ENCODE measurements around the gene PARD3.

The PARD3 gene

GRCh38 chr10:34081948-34082347 is 733.1 kb downstream of the PARD3 start:
- Histone ChIP-seq H3K27me3 (ENCODE audit: insufficient read depth, poor library complexity, severe bottlenecking) (no peaks in the 10 kb centered on the region), H3K4me1 (ENCODE audit: insufficient read depth, poor library complexity, severe bottlenecking) (no peaks in the 10 kb centered on the region), H3K27ac (ENCODE audit: poor library complexity, severe bottlenecking) (no peak overlapping the region), H3K36me3 (ENCODE audit: low read depth) (no peaks in the 10 kb centered on the region), H3K4me3 (ENCODE audit: severe bottlenecking) (no peak overlapping the region), H3K9me3 (ENCODE audit: severe bottlenecking) (no peaks in the 10 kb centered on the region)
- ATAC-seq (ENCODE audit: low read depth) = no peak
- TF ChIP-seq CTCF (IDR thresholded peaks at IDR 0.05; ENCODE audit: poor library complexity, severe bottlenecking) = no peak
- no peak for DNase-seq (ENCODE audit: low spot score)

DNA sequence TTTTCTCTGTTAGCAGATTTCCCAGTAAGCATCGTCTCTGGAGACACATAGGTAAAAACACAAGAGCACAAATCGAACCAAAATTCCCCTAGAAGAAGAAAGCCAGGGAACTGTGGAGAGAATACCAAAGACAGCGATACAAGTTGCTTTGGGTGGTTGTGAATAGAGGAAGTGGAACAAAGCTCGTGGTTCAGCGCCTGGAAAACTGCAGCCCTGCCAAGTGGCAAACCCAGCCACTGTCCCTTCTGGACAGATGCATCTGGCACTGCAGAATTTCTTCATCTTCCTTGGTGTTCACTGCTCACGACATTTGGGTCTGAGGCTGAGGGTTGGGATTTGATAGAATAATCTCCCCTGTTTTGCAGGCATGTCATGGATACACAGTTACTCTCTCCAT is 733.8 kb downstream of the PARD3 start:
- Histone ChIP-seq H3K36me3 (ENCODE audit: low read depth) (no peaks in the 10 kb centered on the region), H3K4me3 (ENCODE audit: severe bottlenecking) (no peak overlapping the region), H3K27ac (ENCODE audit: poor library complexity, severe bottlenecking) (no peak overlapping the region), H3K4me1 (ENCODE audit: insufficient read depth, poor library complexity, severe bottlenecking) (no peaks in the 10 kb centered on the region), H3K9me3 (ENCODE audit: severe bottlenecking) (no peaks in the 10 kb centered on the region), H3K27me3 (ENCODE audit: insufficient read depth, poor library complexity, severe bottlenecking) (no peaks in the 10 kb centered on the region)
- TF ChIP-seq CTCF (IDR thresholded peaks at IDR 0.05; ENCODE audit: poor library complexity, severe bottlenecking) = no peak
- DNase-seq (ENCODE audit: low spot score) (no peak), ATAC-seq (ENCODE audit: low read depth) (no peak)

DNA sequence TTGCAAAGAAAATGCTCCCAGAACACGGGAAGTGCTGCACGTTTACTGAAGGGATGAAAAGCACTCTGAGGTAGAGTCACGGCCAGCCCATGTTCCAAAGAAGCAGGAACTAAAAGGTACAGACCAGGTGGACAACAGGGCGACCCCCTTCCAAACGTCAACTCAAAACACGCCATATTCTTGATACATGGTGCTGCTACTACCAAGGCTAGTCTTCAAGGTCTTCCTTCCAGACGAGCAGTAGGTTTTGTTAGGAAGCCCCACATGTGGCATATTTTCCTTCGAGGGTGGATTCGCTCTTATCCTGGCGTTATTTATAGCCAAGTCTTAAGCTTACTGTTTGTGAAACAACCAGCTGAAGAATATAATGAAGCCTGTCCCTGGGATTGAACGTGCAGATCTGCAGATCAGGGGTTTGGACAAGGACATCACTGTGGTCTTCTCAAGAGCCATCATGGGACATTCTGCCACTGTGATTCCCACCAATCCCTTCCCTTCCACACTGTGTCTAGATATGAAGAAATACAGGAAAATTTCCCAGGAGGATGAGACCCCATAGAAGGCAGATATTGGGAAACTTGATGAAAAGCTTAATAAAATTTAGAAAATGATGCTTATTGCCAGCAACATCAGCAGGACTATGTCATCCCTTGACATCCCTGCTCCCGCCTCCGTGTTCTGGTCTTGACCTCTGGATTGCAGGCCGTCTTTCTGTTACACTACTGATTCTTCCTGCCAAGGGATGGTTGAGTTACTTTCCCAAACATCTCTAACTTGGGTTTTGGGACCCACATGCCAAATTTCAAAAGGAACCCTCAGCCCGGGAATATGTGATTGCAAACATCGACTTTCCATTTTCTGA is 734.4 kb downstream of the PARD3 start:
- Histone ChIP-seq H3K4me1 (ENCODE audit: insufficient read depth, poor library complexity, severe bottlenecking) (no peaks in the 10 kb centered on the region), H3K27ac (ENCODE audit: poor library complexity, severe bottlenecking) (no peak overlapping the region), H3K27me3 (ENCODE audit: insufficient read depth, poor library complexity, severe bottlenecking) (no peaks in the 10 kb centered on the region), H3K4me3 (ENCODE audit: severe bottlenecking) (no peak overlapping the region), H3K36me3 (ENCODE audit: low read depth) (no peaks in the 10 kb centered on the region), H3K9me3 (ENCODE audit: severe bottlenecking) (no peaks in the 10 kb centered on the region)
- no peak for ATAC-seq (ENCODE audit: low read depth)
- no peak for DNase-seq (ENCODE audit: low spot score)
- TF ChIP-seq CTCF (IDR thresholded peaks at IDR 0.05; ENCODE audit: poor library complexity, severe bottlenecking) = no peak

GRCh38 chr10:34079702-34080484 is 735.2 kb downstream of the PARD3 start:
- Histone ChIP-seq H3K27me3 (ENCODE audit: insufficient read depth, poor library complexity, severe bottlenecking) (no peaks in the 10 kb centered on the region), H3K9me3 (ENCODE audit: severe bottlenecking) (no peaks in the 10 kb centered on the region), H3K4me3 (ENCODE audit: severe bottlenecking) (no peak overlapping the region), H3K4me1 (ENCODE audit: insufficient read depth, poor library complexity, severe bottlenecking) (no peaks in the 10 kb centered on the region), H3K27ac (ENCODE audit: poor library complexity, severe bottlenecking) (no peak overlapping the region), H3K36me3 (ENCODE audit: low read depth) (no peaks in the 10 kb centered on the region)
- DNase-seq (ENCODE audit: low spot score) (no peak), ATAC-seq (ENCODE audit: low read depth) (no peak)
- no peak for TF ChIP-seq CTCF (IDR thresholded peaks at IDR 0.05; ENCODE audit: poor library complexity, severe bottlenecking)
